Activated CD4-positive, alpha-beta T cell treated with anti-CD3 and anti-CD28 coated beads, Interleukin-2, amount 50 U/mL, for 24 hours (primary cell): ENCODE results near the gene FBRSL1.
"Not testable (repeated sequence)": the region's sequence is repeated elsewhere in the genome, so short reads cannot be mapped to it uniquely, and the experiment has no call there.

Experiments
- DNase-seq, 2 donors: peaks; one replicate each; pipeline ENCODE4 v3.0.0-alpha.2; 2020; ENCODE audit warnings: low read depth in 1 of 2, low spot score in 1 of 2

FBRSL1 gene

GRCh38 chr12:132453361-132454192 lies 36.4 kb upstream of the FBRSL1 start:
- DNase-seq = no peak

- DNase-seq = no peak
Observed at GRCh38 chr12:132454193-132454932, 35.6 kb upstream of the FBRSL1 start.

- DNase-seq = no peak
Observed at GRCh38 chr12:132454933-132455418, 35.0 kb upstream of the FBRSL1 start.

GRCh38 chr12:132455565-132455964 lies 34.4 kb upstream of the FBRSL1 start:
- DNase-seq = no peak

- DNase-seq = no peak
Observed at GRCh38 chr12:132456186-132456943, 33.6 kb upstream of the FBRSL1 start.

GRCh38 chr12:132456944-132457495 lies 32.9 kb upstream of the FBRSL1 start:
- no peak for DNase-seq

- DNase-seq = no peak
Observed at GRCh38 chr12:132458441-132458840, 31.5 kb upstream of the FBRSL1 start.

GRCh38 chr12:132458846-132459641 lies 30.9 kb upstream of the FBRSL1 start:
- no peak for DNase-seq

GRCh38 chr12:132460571-132460970 lies 29.4 kb upstream of the FBRSL1 start:
- no peak for DNase-seq

GRCh38 chr12:132461526-132461925 lies 28.4 kb upstream of the FBRSL1 start:
- no peak for DNase-seq

- DNase-seq = no peak
Observed at GRCh38 chr12:132462788-132463187, 27.2 kb upstream of the FBRSL1 start.

GRCh38 chr12:132463284-132463924 lies 26.5 kb upstream of the FBRSL1 start:
- DNase-seq = not testable (repeated sequence)

GRCh38 chr12:132464304-132464703 lies 25.6 kb upstream of the FBRSL1 start:
- DNase-seq = not testable (repeated sequence)

- DNase-seq = no peak
Observed at GRCh38 chr12:132464820-132465219, 25.1 kb upstream of the FBRSL1 start.

GRCh38 chr12:132465269-132466190 lies 24.4 kb upstream of the FBRSL1 start:
- no peak for DNase-seq

- DNase-seq = no peak
Observed at GRCh38 chr12:132466241-132467201, 23.4 kb upstream of the FBRSL1 start.

GRCh38 chr12:132467511-132467910 lies 22.4 kb upstream of the FBRSL1 start:
- DNase-seq = no peak

GRCh38 chr12:132469423-132469822 lies 20.5 kb upstream of the FBRSL1 start:
- DNase-seq = no peak
